ENCODE measurements around the gene CES3.
A peak's percentile ranks its signal among the peaks of the same experiment; 100 is the strongest.
"Not testable (repeated sequence)": the region's sequence is repeated elsewhere in the genome, so short reads cannot be mapped to it uniquely, and the experiment has no call there.

CES3 gene

GRCh38 chr16:66972983-66973382 is 11.9 kb downstream of the CES3 start:
- DNase-seq (ENCODE audit: low read depth), result no peak

- no peak for DNase-seq (ENCODE audit: low read depth)
Observed at GRCh38 chr16:66973716-66974115, 12.7 kb downstream of the CES3 start.

- not testable (repeated sequence) for DNase-seq (ENCODE audit: low read depth)
Observed at GRCh38 chr16:66974156-66974931, 13.3 kb downstream of the CES3 start.

- not testable (repeated sequence) for DNase-seq (ENCODE audit: low read depth)
Observed at GRCh38 chr16:66974932-66975246, 13.8 kb downstream of the CES3 start.

GRCh38 chr16:66975302-66975893 is 14.3 kb downstream of the CES3 start:
- DNase-seq (ENCODE audit: low read depth), result no peak

GRCh38 chr16:66976746-66977145 is 15.7 kb downstream of the CES3 start:
- DNase-seq (ENCODE audit: low read depth), result no peak

GRCh38 chr16:66977341-66978113 is 16.5 kb downstream of the CES3 start:
- peak; percentile 51 for DNase-seq (ENCODE audit: low read depth)

GRCh38 chr16:66979011-66979717 is 18.1 kb downstream of the CES3 start:
- DNase-seq (ENCODE audit: low read depth), result peak; percentile 20

GRCh38 chr16:66983033-66983432 is 22.0 kb downstream of the CES3 start:
- DNase-seq (ENCODE audit: low read depth), result no peak

GRCh38 chr16:66984892-66985311 is 23.8 kb downstream of the CES3 start:
- DNase-seq (ENCODE audit: low read depth), result no peak

- DNase-seq (ENCODE audit: low read depth), result no peak
Observed at GRCh38 chr16:66986559-66986958, 25.5 kb downstream of the CES3 start.

GRCh38 chr16:66988197-66988788 is 27.2 kb downstream of the CES3 start, which contains the start of gene CES4A:
Gene CES4A (plus strand): TSS chr16:66988589. CDS start chr16:66988773, 184 bp downstream.
- DNase-seq (ENCODE audit: low read depth), result no peak

GRCh38 chr16:66991545-66992077 is 30.5 kb downstream of the CES3 start:
- DNase-seq (ENCODE audit: low read depth), result no peak

- not testable (repeated sequence) for DNase-seq (ENCODE audit: low read depth)
Observed at GRCh38 chr16:66993558-66993957, 32.5 kb downstream of the CES3 start.

- peak; percentile 84 for DNase-seq (ENCODE audit: low read depth)
Observed at GRCh38 chr16:66996324-66996982, 35.4 kb downstream of the CES3 start.

GRCh38 chr16:66996983-66997358 is 35.9 kb downstream of the CES3 start:
- DNase-seq (ENCODE audit: low read depth), result no peak

- no peak for DNase-seq (ENCODE audit: low read depth)
Observed at GRCh38 chr16:67000384-67001351, 39.6 kb downstream of the CES3 start.

- DNase-seq (ENCODE audit: low read depth), result no peak
Observed at GRCh38 chr16:67001726-67002125, 40.7 kb downstream of the CES3 start.

GRCh38 chr16:67006930-67007658 is 46.0 kb downstream of the CES3 start:
- no peak for DNase-seq (ENCODE audit: low read depth)

Data from stromal cell of bone marrow (primary cell).